Stimulated activated CD8-positive, alpha-beta memory T cell treated with anti-CD3 and anti-CD28 coated beads, Interleukin-4, amount 100 ng/mL, for 24 hours (primary cell): ENCODE results near the gene C10orf90.
"Not testable (repeated sequence)": the region's sequence is repeated elsewhere in the genome, so short reads cannot be mapped to it uniquely, and the experiment has no call there.

Experiments used
- DNase-seq: peaks from one replicate; pipeline ENCODE4 v3.0.0-alpha.2; 2020; ENCODE audit warnings: low read depth

Gene C10orf90

DNA sequence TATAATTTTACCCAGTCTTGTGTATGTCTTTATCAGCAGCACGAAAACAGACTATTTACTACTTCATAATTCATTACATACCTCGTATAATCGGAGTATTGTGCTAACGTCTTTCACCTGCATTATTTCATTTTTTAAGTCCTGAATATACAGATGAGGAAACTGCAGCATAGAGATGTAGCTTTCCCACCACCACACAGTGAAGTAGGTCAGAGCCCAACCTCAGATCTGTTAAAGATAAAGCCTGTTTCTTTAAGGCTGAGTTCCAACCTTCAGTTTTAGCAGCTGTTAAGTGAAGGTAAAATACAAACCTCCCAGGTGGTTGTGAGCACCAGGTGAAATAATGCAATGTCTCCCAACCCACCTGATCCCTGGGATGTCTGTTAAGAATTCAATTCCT, 280.2 kb downstream of the C10orf90 start:
- no peak for DNase-seq

- DNase-seq = no peak
These were observed 282.3 kb downstream of the C10orf90 start, which contains the start of gene ADAM12 for GRCh38 chr10:126387931-126388911. Gene ADAM12, minus strand, starts transcription at chr10:126388477. Its CDS starts 332 bp downstream, at chr10:126388145.

- no peak for DNase-seq
These were observed 283.2 kb downstream of the C10orf90 start for GRCh38 chr10:126387041-126387921.

DNA sequence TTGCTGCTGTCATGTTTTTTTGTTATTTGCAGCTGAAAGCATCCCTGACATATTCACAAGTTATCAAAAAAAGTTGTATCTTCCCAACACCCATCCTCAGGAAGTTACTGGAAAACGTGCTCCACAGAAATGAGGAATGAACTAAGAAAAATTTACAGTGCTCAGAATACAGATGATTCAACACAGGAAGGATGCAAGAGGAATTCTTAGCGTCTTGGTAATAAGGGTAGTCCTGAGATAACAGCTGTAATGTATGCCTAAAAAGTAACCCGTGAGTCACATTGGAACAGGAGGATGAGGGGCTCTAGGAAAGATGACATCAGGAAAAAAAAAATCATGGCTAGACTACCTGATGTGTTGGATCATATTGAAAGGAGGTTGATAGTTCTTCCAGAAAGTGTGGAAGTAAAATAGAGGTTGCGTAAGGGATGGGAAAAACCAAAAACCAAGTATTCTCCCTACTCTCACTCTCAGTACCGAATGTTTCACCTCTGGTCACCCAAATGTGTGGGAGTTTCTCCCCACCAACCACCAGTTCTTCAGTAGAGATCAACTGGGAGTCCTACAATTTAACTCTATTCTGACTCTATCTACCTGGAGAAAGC, 286.1 kb downstream of the C10orf90 start:
- no peak for DNase-seq

- no peak for DNase-seq
These were observed 290.0 kb downstream of the C10orf90 start for GRCh38 chr10:126380352-126381076.

- DNase-seq = not testable (repeated sequence)
These were observed 291.3 kb downstream of the C10orf90 start for GRCh38 chr10:126379166-126379565.

- no peak for DNase-seq
These were observed 293.5 kb downstream of the C10orf90 start for GRCh38 chr10:126376956-126377355.

DNA sequence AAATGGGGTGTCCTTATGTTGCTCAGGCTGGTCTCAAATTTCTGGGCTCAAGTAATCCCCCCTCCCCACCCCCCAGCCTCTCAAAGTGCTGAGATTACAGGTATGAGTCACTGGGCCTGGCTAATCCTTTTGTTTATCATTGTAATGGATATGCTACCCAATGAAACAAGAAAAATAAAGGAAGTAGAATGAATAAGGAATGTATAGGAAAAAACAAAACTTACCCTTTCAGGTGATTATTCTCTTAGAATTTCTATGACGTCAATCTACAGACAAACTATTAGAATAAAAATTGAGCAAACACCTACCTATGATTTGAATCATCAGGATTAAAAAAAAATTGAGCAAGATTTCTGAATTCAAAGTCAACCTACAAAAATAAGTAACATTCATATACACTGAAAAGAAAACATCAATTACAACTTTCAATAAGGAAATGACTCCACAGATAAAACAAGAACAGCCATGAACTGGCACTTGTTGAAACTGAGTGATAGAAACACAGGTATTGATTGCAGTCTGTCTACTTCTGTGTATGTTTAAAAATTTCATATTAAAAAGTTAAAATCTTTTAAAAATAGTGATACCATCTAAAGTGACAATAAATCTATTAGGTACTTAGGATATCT, 294.5 kb downstream of the C10orf90 start:
- DNase-seq = no peak

GRCh38 chr10:126375299-126375698, 295.2 kb downstream of the C10orf90 start:
- DNase-seq = no peak
